GM12873 (cell line): ENCODE measurements around the gene ANAPC13.
A peak's percentile ranks its signal among the peaks of the same experiment; 100 is the strongest.

Experiments
- CTCF ChIP-seq: IDR thresholded peaks from 2 replicates; pipeline ENCODE4 v1.5.1; 2012; ENCODE audit warnings: low read depth, mild to moderate bottlenecking, moderate library complexity, low read length, control low read depth; ENCODE audit not compliant: insufficient read depth; ENCODE audit errors: missing control alignments

Gene ANAPC13

GRCh38 chr3:134449277-134449676, 36.5 kb downstream of the ANAPC13 start:
- TF ChIP-seq CTCF: peak; percentile 40

GRCh38 chr3:134448664-134449063, 37.1 kb downstream of the ANAPC13 start:
- TF ChIP-seq CTCF: no peak

- TF ChIP-seq CTCF: no peak
Observed at GRCh38 chr3:134447351-134447750, 38.4 kb downstream of the ANAPC13 start.

GRCh38 chr3:134446800-134447199, 39.0 kb downstream of the ANAPC13 start:
- no peak for TF ChIP-seq CTCF

- no peak for TF ChIP-seq CTCF
Observed at GRCh38 chr3:134445636-134446035, 40.1 kb downstream of the ANAPC13 start.

GRCh38 chr3:134445095-134445494, 40.7 kb downstream of the ANAPC13 start:
- TF ChIP-seq CTCF: no peak

- no peak for TF ChIP-seq CTCF
Observed at GRCh38 chr3:134441821-134442220, 44.0 kb downstream of the ANAPC13 start.

- no peak for TF ChIP-seq CTCF
Observed at GRCh38 chr3:134441321-134441720, 44.5 kb downstream of the ANAPC13 start.
